Prostate gland (tissue), 2 donors: ENCODE results near the gene CHRNA4.
"Not testable (repeated sequence)": the region's sequence is repeated elsewhere in the genome, so short reads cannot be mapped to it uniquely, and the experiment has no call there.

Experiments used
- CTCF ChIP-seq, 4 experiments: fragments of 200-600 bp in 2 of 4; fragments of 450-650 bp in 2 of 4; sonication (generic) in 2 of 4; IDR thresholded peaks; 1 replicate in 3 of 4; 2 replicates in 1 of 4; pipeline ENCODE4 v1.5.1; 2016 to 2019; ENCODE audit warnings: antibody characterized with exemption in 4 of 4, mild to moderate bottlenecking in 2 of 4, moderate library complexity in 2 of 4
- POLR2A ChIP-seq: fragments of 450-650 bp; IDR thresholded peaks from one replicate; pipeline ENCODE4 v1.6.1; 2016; ENCODE audit warnings: antibody characterized with exemption, mild to moderate bottlenecking
- POLR2AphosphoS5 ChIP-seq: sonication (generic); formaldehyde crosslinking; IDR thresholded peaks from one replicate; pipeline ENCODE4 v1.6.1; 2017; ENCODE audit warnings: antibody characterized with exemption

GRCh38 chr20:63340158-63340688 lies 20.9 kb downstream of the CHRNA4 start:
- not testable (repeated sequence) for TF ChIP-seq CTCF (IDR thresholded peaks at IDR 0.05); POLR2A; POLR2AphosphoS5
